ENCODE results near the gene DMPK.
"Not testable (repeated sequence)": the region's sequence is repeated elsewhere in the genome, so short reads cannot be mapped to it uniquely, and the experiment has no call there.

DMPK gene

DNA sequence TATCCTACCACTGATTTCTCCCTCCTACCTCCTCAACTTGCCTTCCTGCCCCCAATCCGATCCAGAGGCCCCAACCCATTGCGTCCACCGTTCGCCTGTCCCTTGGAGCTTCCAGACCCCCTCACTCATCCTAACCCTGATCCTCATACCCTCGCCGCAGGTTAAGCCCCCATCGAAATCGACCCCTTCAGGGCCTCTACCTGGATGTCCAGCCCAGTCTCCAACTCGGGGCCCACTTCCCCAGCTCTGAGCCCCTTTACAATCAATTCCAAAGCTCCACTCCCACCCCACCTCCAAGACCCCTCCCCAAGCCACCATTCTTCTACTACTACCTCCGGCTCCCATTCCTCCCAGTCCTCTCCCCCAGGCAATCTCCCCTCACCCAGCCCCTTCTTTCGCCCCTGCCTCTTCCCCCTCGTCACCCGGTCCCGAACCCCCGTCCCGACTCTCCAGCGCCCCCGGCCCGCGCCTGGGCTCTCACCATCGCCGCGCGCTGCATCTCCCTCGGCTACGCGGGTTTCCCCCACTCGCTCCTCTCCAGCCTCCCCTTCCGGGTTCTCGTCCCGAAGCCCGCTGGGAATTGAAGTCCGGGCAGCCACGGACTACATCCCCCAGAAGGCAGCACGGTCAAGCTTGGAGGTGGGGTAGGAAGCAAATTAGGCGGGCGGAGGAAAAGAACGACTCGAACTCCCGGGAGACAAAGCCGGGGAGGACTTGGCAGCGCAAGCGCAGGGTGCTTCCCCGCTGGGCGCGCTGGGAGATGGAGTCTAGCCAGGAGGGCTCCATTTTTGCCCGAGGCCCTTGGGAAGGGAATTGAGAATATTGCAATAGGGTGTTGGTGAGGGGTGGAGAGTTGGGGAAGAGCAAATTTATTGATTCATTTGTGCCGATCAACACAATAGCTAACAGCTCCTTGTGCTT is 51.7 kb downstream of the DMPK start, which contains the start of gene FBXO46:
Gene FBXO46 (minus strand): TSS at position 529 of the 921 bp plus-strand sequence. CDS start 17,401 bp downstream, outside the sequence.
- peak; percentile 99 for DNase-seq

DNA sequence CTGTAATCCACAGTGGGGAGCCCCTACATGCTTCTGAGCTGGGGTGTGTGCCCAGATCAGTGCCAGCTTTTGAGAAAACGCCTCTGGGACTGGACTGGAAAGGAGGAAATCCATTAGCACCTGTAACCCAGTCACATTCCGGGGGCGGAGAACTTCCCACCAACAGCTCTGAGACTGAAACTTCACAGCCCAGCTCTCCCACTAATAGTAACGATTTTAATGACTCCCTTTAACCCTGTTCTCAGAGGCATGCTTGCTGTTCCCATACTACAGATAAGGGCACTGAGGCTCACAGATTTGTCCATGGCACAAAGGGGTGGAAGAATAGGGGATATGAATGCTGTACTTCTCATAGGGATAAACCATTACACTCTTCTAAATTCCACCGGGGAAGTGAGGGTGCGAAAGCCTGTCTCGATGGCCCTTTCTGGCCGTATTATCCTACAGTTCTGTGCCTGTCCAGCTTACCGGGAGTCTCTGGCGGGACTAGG is 52.4 kb downstream of the DMPK start:
- no peak for DNase-seq

DNA sequence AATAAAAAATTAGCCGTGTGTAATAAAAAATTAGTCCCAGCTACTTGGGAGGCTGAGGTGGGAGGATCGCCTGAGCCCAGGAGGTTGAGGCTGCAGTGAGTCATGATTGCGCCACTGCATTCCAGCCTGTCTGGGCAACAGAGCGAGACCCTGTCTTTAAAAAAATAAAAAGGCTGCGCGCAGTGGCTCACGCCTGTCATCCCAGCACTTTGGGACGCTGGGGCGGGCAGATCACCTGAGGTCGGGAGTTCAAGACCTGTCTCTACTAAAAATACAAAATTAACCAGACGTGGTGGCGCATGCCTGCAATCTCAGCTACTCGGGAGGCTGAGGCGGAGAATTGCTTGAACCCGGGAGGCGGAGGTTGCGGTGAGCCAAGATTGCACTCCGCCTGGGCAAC is 53.6 kb downstream of the DMPK start:
- DNase-seq: not testable (repeated sequence)

DNA sequence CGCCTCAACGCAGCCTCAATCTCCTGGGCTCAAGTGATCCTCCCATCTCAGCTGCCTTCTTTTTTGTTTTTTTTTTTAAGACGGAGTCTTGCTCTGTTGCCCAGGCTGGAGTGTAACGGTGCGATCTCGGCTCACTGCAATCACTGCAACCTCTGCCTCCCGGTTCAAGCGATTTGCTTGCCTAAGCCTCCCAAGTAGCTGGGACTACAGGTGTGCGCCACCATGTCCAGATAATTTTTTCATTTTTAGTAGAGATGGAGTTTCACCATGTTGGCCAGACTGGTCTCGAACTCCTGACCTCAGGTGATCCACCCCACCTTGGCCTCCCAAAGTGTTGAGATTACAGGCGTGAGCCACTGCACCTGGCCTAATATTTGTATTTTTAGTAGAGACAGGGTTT is 62.2 kb downstream of the DMPK start:
- DNase-seq: not testable (repeated sequence)

All from NCI-H774 (cell line).